Left renal pelvis (tissue), 4 donors: ENCODE data around the gene FER. TPM values are rescaled to one million over a fixed set of nuclear protein-coding genes. Genes with fewer than 3 reads are reported as not detected.
"Not testable (repeated sequence)": the region's sequence is repeated elsewhere in the genome, so short reads cannot be mapped to it uniquely, and the experiment has no call there.

Source experiments
- DNase-seq, 4 donors: peaks; one replicate each; pipeline ENCODE4 v3.0.0-alpha.2; 2013; ENCODE audit warnings: low read depth in 4 of 4, low spot score in 3 of 4
- polyA plus RNA-seq, 4 donors: library from polyadenylated mRNA; unstranded; fragments of 120-200 nt; gene quantifications; one replicate each; pipeline ENCODE4 v1.2.1, GENCODE V29; 2013; ENCODE audit not compliant: insufficient read length in 4 of 4

The FER gene
- polyA plus RNA-seq, 4 donors = 15.9 to 22.3 (median 17.5) TPM

DNA sequence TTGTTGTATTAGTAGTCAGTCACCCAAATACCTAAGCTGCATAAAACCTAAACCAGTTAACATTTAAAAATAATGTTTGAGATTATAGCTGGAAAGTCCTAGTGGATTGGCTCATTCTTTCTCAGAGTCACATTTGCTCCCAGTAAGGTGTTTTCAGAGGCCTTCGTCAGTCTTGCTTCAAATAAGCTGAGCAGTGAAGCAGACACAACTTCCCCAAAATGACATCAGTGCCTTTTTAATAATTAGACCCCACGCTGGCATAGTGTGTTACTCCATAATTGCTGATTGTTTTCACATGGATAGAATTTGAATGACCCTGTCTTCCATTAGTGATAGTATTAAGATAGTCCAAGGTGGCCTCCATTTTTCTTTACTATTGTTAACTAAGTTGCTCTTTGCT, 416.3 kb downstream of the FER start:
- no peak for DNase-seq

DNA sequence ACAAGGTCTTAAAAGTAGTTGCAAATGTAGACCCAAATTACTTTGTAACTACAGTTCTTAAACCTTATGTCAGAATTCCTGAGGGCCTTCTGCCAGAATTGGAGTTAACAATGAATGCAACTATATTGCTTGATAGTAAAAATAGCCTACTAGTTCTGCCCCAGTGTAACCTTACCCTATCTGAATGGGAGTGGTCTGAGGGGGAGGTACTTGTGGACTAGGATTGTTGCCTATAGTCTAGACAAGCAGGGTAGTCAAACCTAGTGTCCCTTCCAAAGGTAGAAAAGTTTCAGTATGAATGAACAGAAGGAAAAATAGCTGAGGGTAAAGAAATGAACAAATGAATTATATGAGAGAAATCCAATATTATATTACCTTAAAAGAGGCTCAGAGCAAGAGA, 419.9 kb downstream of the FER start:
- DNase-seq = no peak

DNA sequence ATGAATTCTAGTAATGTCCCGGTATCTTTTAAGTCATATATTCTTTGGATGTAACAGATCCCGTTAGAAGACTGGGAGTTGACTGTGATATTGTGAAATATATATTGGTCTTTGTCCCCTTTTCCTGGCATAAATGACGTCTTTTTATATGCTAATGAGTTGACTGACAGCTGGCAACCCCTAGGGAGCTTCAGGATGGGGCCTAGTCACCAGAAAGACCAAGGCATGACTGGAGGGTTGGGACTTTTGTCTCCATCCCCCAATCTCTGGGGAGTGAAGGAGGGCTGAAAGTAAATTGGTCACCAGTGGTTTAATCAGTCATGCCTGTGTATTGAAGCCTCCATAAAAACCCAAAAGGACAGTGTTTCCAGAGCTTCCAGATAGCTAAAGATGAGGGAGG, 420.5 kb downstream of the FER start:
- DNase-seq = no peak

DNA sequence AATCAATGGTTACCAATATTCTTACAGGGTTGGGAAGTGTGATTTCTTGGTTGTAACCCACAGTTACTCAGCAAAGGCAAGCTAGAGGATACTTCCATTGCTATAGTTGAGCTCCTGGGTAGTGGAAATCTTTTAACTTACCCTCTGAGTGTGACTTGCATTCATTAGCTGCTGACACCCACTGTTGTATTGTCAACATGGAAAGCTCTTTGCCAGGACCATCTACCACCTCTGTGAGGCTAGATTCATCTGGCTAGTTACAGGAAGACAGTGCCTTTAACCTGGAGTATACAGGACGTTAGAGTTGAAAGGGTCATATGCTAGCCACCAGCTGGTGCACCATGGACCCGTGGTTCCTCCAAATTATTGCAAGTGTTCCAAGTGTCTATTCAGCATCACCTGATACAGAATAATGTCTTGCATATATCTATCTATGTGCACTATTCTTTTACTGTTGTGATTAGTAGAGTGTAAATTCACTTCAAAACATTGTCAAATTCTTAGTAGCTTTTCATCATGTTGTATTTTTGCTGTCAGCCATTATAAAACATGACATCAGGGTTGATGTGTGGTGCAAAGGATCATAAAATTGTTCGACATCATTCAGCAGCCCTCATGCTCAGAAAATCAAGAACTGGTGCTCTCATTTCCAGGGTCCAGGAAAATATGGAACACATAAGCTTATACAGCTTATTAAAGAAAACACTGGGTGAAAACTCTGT, 423.1 kb downstream of the FER start:
- DNase-seq = no peak

DNA sequence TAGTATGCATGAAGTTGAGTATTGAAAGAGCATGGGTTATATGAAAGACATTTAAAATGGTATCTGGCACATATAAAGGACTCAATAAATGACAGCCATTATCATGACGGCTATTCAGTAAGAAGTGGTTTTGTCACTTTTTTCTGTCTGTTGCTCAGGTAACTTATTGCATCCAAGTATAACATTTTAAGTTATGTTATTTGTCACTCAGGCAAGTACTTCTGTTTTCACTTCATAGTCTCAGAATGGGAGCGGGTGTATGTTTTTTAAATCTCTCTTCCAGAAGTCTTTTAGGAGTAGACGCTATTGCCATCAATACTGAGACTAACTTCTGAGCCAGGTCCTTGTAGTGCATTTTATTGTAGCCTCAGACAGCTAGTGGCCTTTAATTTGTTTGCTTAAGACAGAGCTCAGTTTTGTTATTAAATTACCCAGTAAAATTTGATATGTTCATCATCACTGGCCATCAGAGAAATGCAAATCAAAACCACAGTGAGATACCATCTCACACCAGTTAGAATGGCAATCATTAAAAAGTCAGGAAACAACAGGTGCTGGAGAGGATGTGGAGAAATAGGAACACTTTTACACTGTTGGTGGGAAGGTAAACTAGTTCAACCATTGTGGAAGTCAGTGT, 423.9 kb downstream of the FER start:
- DNase-seq = not testable (repeated sequence)

DNA sequence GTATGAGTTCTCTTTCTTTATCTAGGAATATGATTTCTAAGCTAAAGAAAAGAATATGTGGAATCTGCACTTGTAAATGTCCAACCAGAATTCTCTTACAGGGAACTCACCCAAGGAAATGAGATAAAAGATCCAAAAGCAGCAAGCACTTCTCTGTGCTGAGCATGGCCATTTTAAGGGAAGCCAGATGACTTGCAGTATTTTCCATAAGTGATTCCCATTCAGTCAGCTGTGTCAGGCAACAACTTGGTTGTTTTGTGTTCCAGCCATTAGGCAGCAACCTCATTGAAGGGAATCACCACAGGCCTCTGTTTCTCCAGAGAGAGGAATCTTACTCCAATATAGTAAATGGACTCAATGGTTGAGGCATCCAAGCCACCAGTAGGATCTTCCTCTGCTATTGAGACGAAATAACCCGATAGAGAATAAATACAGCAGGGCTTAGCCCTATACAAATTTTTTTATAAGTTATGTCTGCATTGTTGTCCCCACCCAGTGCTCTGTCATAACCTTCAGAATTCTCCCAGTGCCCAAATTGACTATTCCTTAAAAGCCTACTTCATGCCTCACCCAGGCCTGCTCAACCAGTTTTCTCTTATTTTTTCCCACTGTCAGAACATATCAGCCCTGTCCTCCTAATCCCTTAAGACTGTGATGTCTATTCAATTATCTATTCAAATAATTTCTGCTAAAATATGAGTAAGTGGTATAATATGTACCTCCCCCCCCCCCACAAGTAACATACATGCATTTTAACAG, 425.5 kb downstream of the FER start:
- no peak for DNase-seq

DNA sequence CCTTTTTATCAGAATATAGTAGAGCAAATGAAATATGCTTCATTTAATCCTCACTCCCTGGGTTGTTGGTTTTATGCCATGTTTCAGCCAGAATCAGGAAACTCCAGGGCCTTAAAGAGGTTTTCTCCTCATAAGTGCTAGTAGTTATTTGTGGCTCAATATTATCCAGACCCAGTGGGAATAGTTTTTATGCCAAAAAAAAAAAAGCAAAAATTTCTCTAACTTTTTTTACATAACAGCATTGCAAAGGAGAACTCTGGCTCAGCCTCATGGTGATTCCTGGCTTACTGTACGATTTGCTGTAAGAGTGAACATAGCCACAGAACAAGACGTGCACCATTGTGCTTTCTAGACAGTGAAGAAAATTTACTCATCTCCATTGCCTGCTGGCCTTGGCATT, 429.5 kb downstream of the FER start:
- no peak for DNase-seq

DNA sequence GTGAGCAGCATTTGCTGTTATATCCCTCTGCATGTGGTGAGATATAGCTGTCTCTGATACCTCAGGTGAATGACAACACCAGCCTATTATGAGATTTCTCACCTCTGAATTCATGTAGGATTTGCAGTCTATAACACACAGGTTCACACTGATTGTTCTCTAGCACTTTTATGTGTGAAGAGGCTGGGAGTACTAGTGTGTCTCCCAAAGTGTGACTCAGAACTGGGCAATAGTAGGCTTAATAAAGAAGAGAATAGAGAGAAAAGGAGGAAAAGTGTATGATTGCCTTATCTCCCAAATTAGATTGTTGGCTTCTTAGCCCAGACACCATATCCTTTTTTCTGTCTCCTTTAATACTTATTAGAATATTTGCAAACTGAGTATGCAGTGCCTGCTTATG, 430.1 kb downstream of the FER start:
- DNase-seq = no peak

DNA sequence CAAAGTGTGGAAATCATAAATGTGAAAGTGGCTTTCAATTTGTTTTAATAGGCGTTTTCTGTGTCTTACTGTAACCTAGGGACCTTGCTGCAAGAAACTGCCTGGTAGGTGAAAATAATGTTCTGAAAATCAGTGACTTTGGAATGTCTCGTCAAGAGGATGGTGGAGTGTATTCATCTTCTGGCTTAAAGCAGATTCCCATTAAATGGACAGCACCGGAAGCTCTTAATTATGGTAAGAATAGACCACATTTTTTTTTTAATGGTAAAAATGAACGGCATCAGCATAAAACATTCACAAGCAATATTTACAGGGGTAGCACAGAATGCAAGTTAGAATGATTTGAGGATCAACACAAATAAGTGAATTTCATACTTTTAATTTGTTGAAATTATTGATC, 433.0 kb downstream of the FER start:
- no peak for DNase-seq

DNA sequence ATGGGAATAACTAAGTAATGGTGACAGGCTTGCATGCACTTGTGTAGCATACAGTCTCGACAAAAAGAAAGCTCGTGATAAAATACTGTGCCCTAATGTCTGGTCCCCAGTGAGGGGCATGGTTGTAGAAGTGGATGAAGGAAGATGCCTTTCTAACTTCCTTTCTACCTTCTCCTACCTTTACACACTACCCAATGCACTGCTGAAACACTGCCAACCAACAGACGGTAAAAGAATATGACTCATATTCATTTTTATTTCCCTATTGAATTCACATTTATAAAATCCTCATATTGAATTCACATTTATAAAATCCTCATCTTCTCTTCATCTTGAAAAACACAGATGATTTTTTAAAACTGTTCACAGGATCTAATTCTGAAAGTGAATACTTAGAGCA, 439.1 kb downstream of the FER start:
- no peak for DNase-seq

DNA sequence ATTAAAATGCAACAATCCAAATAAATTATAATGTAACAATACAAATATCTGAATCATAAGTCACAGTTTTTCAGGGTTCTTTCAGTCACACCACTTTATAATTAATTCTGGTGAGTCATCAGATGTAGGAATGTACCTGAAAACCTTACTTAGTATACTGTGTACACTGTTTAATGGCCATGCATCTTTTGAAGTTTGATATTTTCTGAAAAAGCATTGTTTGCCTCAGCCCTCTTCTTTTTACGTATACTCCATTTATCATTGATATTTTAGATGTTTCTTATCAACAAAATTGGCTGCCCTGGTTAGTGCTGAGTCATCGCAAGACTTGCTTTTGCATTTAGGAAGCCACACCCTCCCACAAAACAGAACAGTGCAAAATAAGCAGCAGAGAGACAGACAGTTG, 443.5 kb downstream of the FER start:
- DNase-seq = no peak

DNA sequence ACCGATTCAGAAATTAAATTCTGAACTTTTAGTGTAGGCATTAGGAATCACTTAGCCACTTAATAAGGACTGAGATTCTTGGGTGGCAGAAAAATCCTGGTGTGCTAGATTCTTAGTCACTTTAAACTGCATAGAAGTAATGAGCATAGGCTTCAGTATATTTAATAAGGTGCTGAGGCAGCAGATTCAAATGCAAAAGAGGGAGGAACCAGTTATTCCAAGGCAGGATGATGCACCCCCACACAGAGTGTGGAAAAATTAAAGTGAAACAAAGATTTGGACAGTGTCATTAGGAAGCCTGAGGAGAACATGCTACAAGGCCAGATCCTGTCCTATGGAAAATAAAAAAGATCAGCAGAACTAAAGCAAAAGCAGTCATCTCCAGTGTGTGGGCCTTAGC, 444.3 kb downstream of the FER start:
- no peak for DNase-seq

DNA sequence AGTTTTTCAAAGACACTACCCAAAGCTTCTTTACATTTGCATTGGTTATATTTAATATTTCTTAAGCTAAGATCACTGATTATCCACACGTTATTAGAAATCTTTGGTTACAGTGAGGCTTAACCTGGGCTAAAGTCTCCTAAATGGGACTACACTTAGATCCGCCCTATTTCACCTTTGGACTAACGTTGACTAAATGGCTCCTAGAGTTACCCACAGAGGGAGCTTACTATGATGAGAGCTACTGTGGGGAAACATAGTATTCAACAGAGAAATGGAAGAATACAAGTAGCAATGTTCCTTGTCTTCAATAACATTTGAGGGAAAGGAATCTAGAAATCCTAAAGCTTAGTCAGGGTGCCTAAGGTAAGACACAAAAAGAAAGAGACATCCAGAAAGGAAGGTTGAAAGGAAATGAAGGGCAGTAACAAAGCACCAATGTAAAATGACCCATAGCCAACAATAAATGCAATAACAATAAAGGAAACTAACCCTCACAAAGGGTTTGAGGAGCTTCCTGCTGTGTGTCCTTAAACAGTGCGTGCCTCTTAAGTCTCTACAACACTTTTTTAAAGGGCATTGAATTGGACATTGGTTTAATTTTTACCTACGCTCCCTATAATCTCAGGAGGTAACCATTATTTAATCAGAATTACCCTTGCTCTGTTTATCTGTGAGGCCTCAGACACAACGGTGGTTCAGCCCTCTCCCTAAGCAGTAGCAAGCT, 445.0 kb downstream of the FER start:
- no peak for DNase-seq

DNA sequence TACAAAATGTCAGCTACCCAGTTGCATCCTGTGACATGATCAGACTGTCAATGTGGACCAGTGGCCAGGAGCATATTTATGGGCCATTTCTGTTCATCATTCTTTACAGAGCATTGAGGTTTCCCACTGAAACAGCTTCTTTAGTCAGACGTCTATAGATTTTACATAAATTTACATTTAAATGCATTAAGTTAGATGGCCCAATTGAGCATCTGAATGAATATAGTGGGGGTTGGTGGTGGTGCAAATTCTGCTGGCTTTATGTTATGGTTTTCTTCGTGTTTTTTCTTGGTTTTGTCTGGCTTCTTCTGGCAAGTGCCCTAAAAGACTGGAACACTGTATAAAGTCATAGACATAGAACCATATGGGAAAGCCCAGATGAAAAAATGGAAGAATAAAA, 448.0 kb downstream of the FER start:
- DNase-seq = no peak

DNA sequence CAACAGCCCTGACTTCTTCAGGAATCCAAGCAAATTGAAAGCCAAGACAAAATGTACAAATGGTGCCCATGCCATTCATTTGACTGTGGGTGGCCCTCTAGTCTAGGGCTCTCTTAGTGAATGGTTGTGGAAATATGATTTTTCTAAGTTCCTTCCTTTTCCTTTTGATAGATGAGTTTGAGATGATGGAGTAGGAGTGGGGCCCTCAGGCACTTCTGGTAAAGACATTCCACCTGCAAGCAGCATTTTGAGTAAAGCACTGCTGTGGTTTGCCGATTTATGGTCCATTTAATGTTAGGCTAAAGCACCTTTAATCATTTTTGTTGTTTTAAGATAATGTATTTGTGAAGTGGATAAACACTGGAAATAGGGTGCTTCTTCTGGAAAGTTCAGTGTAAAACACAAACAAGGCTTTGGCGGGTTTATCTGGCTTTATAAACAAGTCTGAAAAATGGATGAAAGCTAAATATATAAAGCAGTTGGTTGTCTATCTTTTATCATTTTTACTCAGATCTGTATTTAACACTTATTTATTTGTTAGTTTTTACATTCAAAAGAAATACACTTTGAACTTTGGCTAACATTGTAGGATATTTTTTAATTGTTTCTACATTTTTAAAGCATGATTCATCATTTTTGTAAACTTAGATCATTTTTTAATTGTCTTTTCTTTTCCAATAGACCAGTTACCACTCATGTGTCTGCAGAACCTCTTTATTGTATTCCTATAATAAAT, 448.6 kb downstream of the FER start:
- DNase-seq = no peak

DNA sequence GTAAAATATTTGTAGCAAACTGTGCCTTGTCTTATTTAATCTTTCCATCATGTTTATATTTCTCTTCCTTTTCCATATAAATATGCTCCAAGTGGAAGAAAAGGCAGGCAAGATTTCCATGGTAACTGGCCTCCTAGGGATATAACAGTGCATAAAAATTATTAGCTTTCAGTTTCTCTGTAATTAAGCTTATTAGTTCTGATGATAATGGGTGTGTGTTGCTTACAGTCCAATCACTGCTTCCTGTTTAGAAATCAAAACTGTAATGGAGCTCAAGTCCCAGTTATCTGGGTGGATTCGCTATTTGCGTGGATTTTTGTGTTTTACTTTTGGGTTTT, 449.1 kb downstream of the FER start:
- DNase-seq = no peak

DNA sequence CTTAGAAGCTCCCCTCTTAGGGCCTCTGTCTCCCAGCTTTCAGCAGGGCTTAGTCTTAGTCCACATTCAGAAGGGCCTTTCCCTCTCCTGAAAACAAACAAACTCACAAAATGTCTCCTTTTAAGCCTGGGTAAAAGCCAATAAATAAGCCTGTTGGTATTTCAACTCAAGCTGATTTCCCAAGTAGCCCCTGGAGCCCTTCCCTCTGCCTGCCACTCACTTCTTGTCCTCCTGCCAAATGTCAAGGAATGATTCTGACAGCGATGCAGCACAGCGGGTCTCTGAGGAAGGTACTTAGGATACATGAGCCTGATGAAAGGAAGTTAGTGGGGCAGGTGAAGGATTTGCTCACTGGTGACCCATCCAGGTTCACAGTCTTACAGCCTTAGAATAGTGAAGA, 451.6 kb downstream of the FER start:
- no peak for DNase-seq

DNA sequence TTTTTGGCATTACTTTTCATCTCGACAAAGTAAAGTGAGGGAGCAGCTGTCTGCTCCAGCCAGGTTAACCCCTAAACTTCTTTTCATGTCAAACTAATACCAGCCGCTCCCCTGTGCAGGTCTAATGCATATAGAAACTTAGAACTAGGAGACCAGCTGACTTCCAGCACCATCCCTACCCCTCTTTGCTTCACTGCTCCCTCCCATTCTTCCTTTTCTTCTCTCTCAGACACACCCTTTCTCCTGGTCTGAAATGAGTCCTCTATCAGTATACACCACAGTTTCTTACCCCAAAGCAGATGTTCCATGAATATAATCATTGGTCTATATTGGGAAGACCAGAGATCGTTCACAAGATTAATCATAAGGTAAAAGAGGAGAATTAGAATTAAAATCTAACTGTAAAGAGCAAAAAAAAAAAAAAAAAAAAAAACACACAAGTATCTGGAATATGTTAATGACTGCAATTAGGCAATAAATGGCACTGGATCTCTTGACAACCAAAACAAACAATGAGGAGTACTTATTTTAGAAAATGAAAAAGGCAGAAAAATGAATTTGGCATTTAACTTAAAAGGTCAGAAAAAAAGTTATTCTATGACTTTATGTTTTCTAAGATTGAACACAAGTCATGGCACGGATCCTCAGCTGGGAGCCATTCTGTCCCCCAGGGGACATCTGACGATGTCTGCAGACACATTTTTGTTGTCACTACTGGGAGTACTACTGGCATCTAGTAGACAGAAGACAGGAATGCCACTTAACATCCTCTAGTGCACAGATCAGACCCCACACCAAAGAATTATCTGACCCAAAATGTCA, 452.3 kb downstream of the FER start:
- no peak for DNase-seq

DNA sequence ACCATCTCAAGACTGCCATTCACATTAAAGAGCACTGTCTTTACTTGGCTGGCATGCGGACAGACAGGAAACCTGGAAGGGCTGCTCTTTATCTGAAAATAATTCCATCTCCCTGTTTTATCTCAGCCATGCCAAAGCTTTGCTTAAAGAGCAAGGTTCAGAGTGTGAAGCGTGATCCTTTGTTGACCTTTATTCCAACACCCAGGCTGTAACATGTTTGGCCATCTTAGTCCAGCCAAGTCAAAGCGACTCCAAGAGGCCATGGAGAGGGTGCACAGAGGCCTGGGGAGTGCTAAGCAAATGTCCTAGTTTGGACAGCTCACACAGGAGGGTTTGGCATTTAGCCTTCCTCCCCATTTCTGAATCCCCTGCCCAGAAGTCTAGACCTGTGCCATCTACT, 467.3 kb downstream of the FER start:
- no peak for DNase-seq

DNA sequence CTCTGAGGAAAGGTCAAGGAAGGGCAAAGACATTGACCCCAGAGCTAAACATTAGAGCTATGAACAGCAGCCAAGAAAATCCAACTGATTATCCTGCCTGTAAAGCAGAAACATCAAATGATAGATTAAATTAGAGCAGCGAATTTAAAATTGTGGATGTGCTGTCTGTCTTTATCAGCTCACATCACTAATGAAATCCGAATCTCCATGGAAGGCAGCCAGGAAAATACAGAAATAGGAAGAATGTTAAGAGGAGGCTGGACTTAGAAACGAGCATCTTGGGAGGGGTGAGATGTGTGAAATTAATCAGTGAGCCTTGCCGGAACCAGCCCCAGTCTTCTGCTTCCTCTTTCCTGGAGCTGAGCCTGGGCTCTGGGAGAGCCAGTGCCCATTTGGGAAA, 471.1 kb downstream of the FER start:
- DNase-seq = no peak
